Measurements from ENCODE around the gene C2CD4B.

C2CD4B gene

GRCh38 chr15:62126364-62126763 is 38.7 kb downstream of the C2CD4B start:
- Histone ChIP-seq H3K27ac (peak overlapping the region in 1 of 11 experiments; percentile 90; a peak in 1 of 22 replicates), H3K27me3 (no peaks in the 10 kb centered on the region), H4K20me1 (no peaks in the 10 kb centered on the region), H3K4me2 (no peak overlapping the region; a peak in 1 of 22 replicates), H3K36me3 (no peaks in the 10 kb centered on the region), H3K4me1 (peaks cover 0 to 55% (median 11%) of the 10 kb centered on the region in 10 experiments; a peak in 12 of 20 replicates), H3K9ac (no peak overlapping the region), H3K9me3 (replicated peaks in 1 of 11) (peaks cover 0 to 11% (median 7%) of the 10 kb centered on the region in 11 experiments; a peak in 10 of 22 replicates), H3K4me3 (no peak overlapping the region)
- TF ChIP-seq Cebpa-rat (IDR thresholded peaks at IDR 0.05) = no peak

- Histone ChIP-seq H3K27ac (peak overlapping the region in 3 of 11 experiments; percentile 90 to 91 (median 90); a peak in 6 of 22 replicates), H3K9ac (0 out of 22 replicates have a peak overlapping the region, but pooled peaks of 1 of the 11 experiments have one; percentile 78), H3K4me3 (no peak overlapping the region), H3K36me3 (no peaks in the 10 kb centered on the region), H3K4me2 (peak overlapping the region in 3 of 11 experiments; percentile 80 to 91 (median 84); a peak in 5 of 22 replicates), H4K20me1 (no peaks in the 10 kb centered on the region), H3K9me3 (replicated peaks in 1 of 11) (peaks cover 0 to 11% (median 7%) of the 10 kb centered on the region in 11 experiments; a peak in 10 of 22 replicates), H3K27me3 (no peaks in the 10 kb centered on the region), H3K4me1 (peaks cover 0 to 57% (median 11%) of the 10 kb centered on the region in 10 experiments; a peak in 12 of 20 replicates)
- no peak for TF ChIP-seq Cebpa-rat (IDR thresholded peaks at IDR 0.05)
Measured at GRCh38 chr15:62125773-62126172, 39.3 kb downstream of the C2CD4B start.

- peaks cover 0 to 11% (median 7%) of the 10 kb centered on the region in 11 experiments; a peak in 10 of 22 replicates for H3K9me3 ChIP-seq (replicated peaks in 1 of 11)
- H3K4me3 ChIP-seq = no peak overlapping the region
- H3K27ac ChIP-seq = peak overlapping the region in 4 of 11 experiments; percentile 52 to 91 (median 90); a peak in 7 of 22 replicates
- peak overlapping the region in 3 of 11 experiments; percentile 54 to 78 (median 63); a peak in 5 of 22 replicates for H3K9ac ChIP-seq
- H3K27me3 ChIP-seq = no peaks in the 10 kb centered on the region
- H3K36me3 ChIP-seq = no peaks in the 10 kb centered on the region
- peak overlapping the region in 4 of 11 experiments; percentile 39 to 91 (median 82); a peak in 9 of 22 replicates for H3K4me2 ChIP-seq
- no peaks in the 10 kb centered on the region for H4K20me1 ChIP-seq
- H3K4me1 ChIP-seq = peaks cover 0 to 65% (median 15%) of the 10 kb centered on the region in 10 experiments; a peak in 14 of 20 replicates
- no peak for TF ChIP-seq Cebpa-rat (IDR thresholded peaks at IDR 0.05)
Measured at GRCh38 chr15:62124973-62125303, 40.1 kb downstream of the C2CD4B start.

- TF ChIP-seq Cebpa-rat (IDR thresholded peaks at IDR 0.05) = no peak
Measured at GRCh38 chr15:62124176-62124972, 40.7 kb downstream of the C2CD4B start.

GRCh38 chr15:62122249-62122648 is 42.8 kb downstream of the C2CD4B start:
- no peaks in the 10 kb centered on the region for H3K27me3 ChIP-seq
- peaks cover 9 to 92% (median 32%) of the 10 kb centered on the region in 10 experiments; a peak in 18 of 20 replicates for H3K4me1 ChIP-seq
- H3K4me3 ChIP-seq = no peak overlapping the region
- peaks cover 0 to 11% (median 7%) of the 10 kb centered on the region in 11 experiments; a peak in 10 of 22 replicates for H3K9me3 ChIP-seq (replicated peaks in 1 of 11)
- H3K4me2 ChIP-seq = peak overlapping the region in 5 of 11 experiments; percentile 8 to 91 (median 80); a peak in 7 of 22 replicates
- H3K36me3 ChIP-seq = no peaks in the 10 kb centered on the region
- H3K9ac ChIP-seq = peak overlapping the region in 3 of 11 experiments; percentile 61 to 78 (median 61); a peak in 5 of 22 replicates
- no peaks in the 10 kb centered on the region for H4K20me1 ChIP-seq
- peak overlapping the region in 4 of 11 experiments; percentile 47 to 91 (median 90); a peak in 8 of 22 replicates for H3K27ac ChIP-seq
- TF ChIP-seq Cebpa-rat (IDR thresholded peaks at IDR 0.05) = peak in 1 of 11 experiments; percentile 46; a peak in 1 of 22 replicates

More at GRCh38 chr15:62124176-62124972, 40.7 kb downstream of the C2CD4B start:
- Histone ChIP-seq H4K20me1 (no peaks in the 10 kb centered on the region), H3K27ac (peak overlapping the region in 5 of 11 experiments; percentile 7 to 91 (median 90); a peak in 9 of 22 replicates), H3K27me3 (no peaks in the 10 kb centered on the region), H3K4me3 (no peak overlapping the region), H3K4me1 (peaks cover 2 to 71% (median 20%) of the 10 kb centered on the region in 10 experiments; a peak in 18 of 20 replicates), H3K36me3 (no peaks in the 10 kb centered on the region), H3K9me3 (replicated peaks in 1 of 11) (peaks cover 0 to 11% (median 7%) of the 10 kb centered on the region in 11 experiments; a peak in 10 of 22 replicates), H3K4me2 (peak overlapping the region in 7 of 11 experiments; percentile 15 to 91 (median 39); a peak in 11 of 22 replicates), H3K9ac (peak overlapping the region in 3 of 11 experiments; percentile 54 to 78 (median 63); a peak in 7 of 22 replicates)

- no peak for TF ChIP-seq Cebpa-rat (IDR thresholded peaks at IDR 0.05)
- Histone ChIP-seq H3K9me3 (replicated peaks in 1 of 11) (peaks cover 0 to 8% (median 2%) of the 10 kb centered on the region in 11 experiments; a peak in 10 of 22 replicates), H3K9ac (peak overlapping the region in 3 of 11 experiments; percentile 61 to 84 (median 84); a peak in 6 of 22 replicates), H4K20me1 (no peaks in the 10 kb centered on the region), H3K4me3 (no peak overlapping the region), H3K4me1 (peaks cover 9 to 98% (median 32%) of the 10 kb centered on the region in 10 experiments; a peak in 18 of 20 replicates), H3K36me3 (no peaks in the 10 kb centered on the region), H3K27me3 (no peaks in the 10 kb centered on the region), H3K27ac (peak overlapping the region in 4 of 11 experiments; percentile 79 to 91 (median 90); a peak in 7 of 22 replicates), H3K4me2 (peak overlapping the region in 4 of 11 experiments; percentile 20 to 91 (median 82); a peak in 7 of 22 replicates)
Measured at GRCh38 chr15:62121273-62122015, 43.6 kb downstream of the C2CD4B start.

GRCh38 chr15:62120776-62121175 is 44.3 kb downstream of the C2CD4B start:
- peak overlapping the region in 3 of 11 experiments; percentile 42 to 84 (median 84); a peak in 5 of 22 replicates for H3K9ac ChIP-seq
- H3K4me3 ChIP-seq = no peak overlapping the region
- H3K4me1 ChIP-seq = peaks cover 9 to 95% (median 32%) of the 10 kb centered on the region in 10 experiments; a peak in 18 of 20 replicates
- no peak for TF ChIP-seq Cebpa-rat (IDR thresholded peaks at IDR 0.05)
- H3K9me3 ChIP-seq (replicated peaks in 1 of 11) = peaks cover 0 to 3% (median 0%) of the 10 kb centered on the region in 11 experiments; a peak in 3 of 22 replicates
- no peaks in the 10 kb centered on the region for H4K20me1 ChIP-seq
- H3K27ac ChIP-seq = peak overlapping the region in 7 of 11 experiments; percentile 8 to 91 (median 79); a peak in 9 of 22 replicates
- no peaks in the 10 kb centered on the region for H3K27me3 ChIP-seq
- H3K36me3 ChIP-seq = no peaks in the 10 kb centered on the region
- H3K4me2 ChIP-seq = peak overlapping the region in 3 of 11 experiments; percentile 80 to 91 (median 84); a peak in 6 of 22 replicates

- no peaks in the 10 kb centered on the region for H4K20me1 ChIP-seq
- peaks cover 9 to 86% (median 32%) of the 10 kb centered on the region in 10 experiments; a peak in 18 of 20 replicates for H3K4me1 ChIP-seq
- no peaks in the 10 kb centered on the region for H3K36me3 ChIP-seq
- no peaks in the 10 kb centered on the region for H3K9me3 ChIP-seq (replicated peaks in 1 of 11)
- no peak for TF ChIP-seq Cebpa-rat (IDR thresholded peaks at IDR 0.05)
- peak overlapping the region in 10 of 11 experiments; percentile 16 to 91 (median 74); a peak in 17 of 22 replicates for H3K4me2 ChIP-seq
- H3K4me3 ChIP-seq = no peak overlapping the region; a peak in 1 of 20 replicates
- H3K27ac ChIP-seq = peak overlapping the region in 9 of 11 experiments; percentile 8 to 91 (median 65); a peak in 15 of 22 replicates
- peak overlapping the region in 4 of 11 experiments; percentile 30 to 84 (median 80); a peak in 8 of 22 replicates for H3K9ac ChIP-seq
- H3K27me3 ChIP-seq = no peaks in the 10 kb centered on the region
Measured at GRCh38 chr15:62119874-62120273, 45.2 kb downstream of the C2CD4B start.
